Measurements from ENCODE around the gene CDC42SE2.
A peak's percentile ranks its signal among the peaks of the same experiment; 100 is the strongest.
"Not testable (repeated sequence)": the region's sequence is repeated elsewhere in the genome, so short reads cannot be mapped to it uniquely, and the experiment has no call there.

Gene CDC42SE2

GRCh38 chr5:131371835-131372234 is 108.0 kb downstream of the CDC42SE2 start:
- DNase-seq, result no peak

- no peak for DNase-seq
Observed at GRCh38 chr5:131373265-131373664, 109.4 kb downstream of the CDC42SE2 start.

- DNase-seq, result no peak
Observed at GRCh38 chr5:131375351-131375750, 111.5 kb downstream of the CDC42SE2 start.

- no peak for DNase-seq
Observed at GRCh38 chr5:131377346-131377745, 113.5 kb downstream of the CDC42SE2 start.

DNA sequence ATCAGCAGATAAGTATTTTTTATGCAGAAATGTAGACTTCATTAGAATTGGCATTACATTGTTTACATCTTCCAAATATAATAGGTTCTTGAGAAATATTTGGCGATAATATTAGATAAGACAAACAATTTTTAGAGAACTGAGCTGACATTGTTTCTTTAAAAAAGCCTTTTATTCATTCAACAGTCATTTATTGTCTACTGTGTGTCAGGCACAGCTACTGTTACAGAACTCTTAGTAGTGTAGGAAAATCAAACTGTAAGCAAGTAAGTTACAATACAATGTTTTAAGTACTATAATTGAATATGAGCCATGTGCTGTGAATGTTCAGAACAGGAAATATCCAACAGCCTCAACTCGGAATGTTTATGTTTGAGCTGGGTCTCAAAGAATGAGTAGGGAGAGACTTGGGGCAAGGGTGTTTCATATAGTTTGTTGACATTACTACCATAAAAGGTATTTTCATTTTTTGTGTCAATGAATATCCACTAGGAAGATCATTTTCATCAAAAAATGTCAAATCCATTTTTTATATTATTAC is 114.0 kb downstream of the CDC42SE2 start:
- DNase-seq, result no peak

GRCh38 chr5:131378721-131379541 is 115.1 kb downstream of the CDC42SE2 start:
- DNase-seq, result no peak

DNA sequence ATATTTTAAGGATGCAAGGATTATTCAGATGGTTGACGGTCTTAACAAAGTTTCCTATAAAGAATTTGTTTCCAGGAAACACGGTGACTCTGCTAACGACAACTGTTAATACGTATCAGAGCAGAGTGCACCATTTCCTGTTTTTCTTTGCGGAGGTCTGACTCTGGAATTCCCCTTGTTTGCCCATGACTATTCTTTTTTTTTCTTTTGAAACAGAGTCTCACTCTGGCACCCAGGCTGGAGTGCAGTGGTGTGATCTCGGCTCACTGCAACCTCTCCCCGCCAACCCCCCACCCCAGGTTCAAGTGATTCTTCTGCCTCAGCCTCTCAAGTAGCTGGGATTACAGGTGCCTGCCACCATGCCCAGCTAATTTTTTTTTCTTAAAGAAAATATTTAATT is 115.9 kb downstream of the CDC42SE2 start:
- no peak for DNase-seq

GRCh38 chr5:131380238-131380637 is 116.4 kb downstream of the CDC42SE2 start:
- not testable (repeated sequence) for DNase-seq

- no peak for DNase-seq
Observed at GRCh38 chr5:131381021-131381420, 117.2 kb downstream of the CDC42SE2 start.

GRCh38 chr5:131381777-131382176 is 117.9 kb downstream of the CDC42SE2 start:
- DNase-seq, result no peak

DNA sequence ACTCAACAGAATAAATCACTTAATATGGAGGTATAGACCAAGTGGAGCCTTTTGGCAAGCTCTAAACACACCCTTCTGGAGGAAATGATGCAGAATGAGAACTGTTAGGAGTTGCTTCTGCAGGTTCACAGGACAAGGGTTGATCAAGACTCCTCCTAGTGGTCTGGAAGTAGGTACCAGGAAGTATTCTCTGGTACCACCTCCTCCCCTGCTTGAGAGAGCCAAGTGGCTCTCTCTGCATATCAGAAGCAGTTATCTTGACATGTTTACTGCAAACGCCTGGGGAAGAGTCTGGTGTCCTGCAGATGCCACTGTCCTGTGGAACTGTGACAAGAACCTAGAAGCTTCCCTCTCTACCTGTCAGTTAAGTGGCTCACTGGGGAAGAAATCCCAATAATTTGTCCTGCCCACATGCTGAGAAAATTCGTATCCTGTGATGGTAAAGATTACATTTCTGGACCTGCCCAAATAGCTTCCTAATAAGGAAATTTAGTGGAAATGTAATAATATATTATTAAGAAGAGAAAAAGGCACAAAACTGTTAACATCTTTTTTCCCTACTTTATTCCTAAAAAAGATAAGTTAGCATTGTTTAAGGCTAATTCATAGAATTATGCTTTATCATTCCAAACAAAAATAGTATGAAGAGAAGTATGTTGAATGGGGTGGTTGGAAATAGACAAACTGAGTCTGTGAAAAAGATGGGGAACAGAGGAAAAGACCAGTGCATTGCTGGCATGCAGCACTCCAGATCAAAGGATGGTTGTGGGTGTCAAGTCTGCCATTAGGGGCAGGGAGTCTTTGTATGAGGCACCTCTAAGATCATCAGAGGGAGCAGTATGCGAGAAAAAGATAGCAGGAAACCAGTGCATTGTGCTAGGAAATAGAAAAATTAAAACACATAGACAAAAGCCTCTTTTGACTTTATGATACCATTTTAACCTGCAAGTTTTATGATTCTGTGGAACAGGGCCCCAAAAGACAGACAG is 118.8 kb downstream of the CDC42SE2 start:
- DNase-seq, result no peak

DNA sequence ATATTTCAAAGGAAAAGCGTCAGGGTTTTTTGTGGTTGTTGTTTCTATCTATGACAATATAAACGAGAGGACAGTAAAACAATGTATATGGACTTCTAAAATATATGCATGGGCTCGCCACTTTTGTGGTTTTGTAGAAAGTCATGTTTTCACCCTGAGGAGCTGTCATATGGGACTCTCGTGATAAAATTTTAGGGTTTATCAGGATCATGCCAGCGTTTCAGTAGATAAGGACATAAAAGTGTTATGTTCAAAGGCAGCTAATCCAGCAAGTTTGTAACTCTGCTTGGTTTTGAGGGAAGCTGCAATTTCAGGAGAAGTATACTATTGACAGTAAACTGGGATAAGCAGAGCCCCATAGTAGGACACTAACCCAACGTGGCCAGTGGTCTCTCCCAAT is 120.3 kb downstream of the CDC42SE2 start:
- DNase-seq, result no peak

DNA sequence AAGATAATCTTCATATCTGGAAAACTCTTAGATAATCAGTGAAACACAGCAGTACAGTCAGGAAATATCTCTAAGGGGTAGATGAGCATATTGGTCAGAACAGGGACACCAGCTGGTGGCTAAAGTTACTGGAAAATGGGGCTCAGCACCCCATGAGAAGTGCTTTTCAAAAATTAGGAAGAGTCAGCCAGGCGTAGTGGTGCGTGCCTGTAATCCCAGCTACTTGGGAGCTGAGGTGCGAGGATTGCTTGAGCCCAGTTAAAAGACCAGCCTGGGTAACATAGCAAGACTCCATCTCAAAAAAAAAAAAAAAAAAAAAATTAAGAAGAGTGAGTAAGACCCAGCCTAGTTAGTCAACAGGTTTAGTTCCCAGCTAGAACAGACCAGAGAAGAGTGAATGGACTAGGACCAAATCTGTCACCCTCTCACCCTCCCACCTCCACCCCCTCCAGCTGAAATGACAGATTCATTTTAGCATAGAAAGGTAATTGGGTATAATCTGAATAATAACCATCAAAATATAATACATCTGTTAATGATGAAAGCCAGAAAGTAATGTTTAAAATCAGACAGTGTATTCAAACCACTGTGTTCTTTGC is 120.9 kb downstream of the CDC42SE2 start:
- no peak for DNase-seq

GRCh38 chr5:131386124-131386523 is 122.3 kb downstream of the CDC42SE2 start:
- DNase-seq, result no peak

DNA sequence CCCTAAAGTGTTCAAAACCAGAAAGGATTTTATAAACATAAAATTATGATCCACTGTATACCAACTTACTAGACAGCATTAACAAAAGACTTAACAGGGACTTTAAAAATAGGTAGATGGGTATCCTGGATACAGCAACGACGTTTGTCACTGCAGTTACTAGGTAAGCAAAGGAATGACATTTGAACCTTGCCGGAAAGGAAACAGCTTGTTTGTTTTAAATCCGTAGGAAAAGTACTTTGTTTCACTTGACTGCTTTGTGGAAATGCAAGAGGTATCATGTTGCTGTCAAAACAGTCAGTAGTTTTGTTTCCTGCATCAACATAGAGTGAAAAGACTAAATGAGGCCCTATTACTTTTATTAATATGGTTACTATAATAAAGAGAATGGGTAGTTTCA is 122.9 kb downstream of the CDC42SE2 start:
- peak; percentile 73 for DNase-seq

GRCh38 chr5:131387255-131387654 is 123.4 kb downstream of the CDC42SE2 start:
- DNase-seq, result no peak

- DNase-seq, result no peak
Observed at GRCh38 chr5:131389096-131389868, 125.4 kb downstream of the CDC42SE2 start.

- no peak for DNase-seq
Observed at GRCh38 chr5:131389869-131390265, 126.0 kb downstream of the CDC42SE2 start.

DNA sequence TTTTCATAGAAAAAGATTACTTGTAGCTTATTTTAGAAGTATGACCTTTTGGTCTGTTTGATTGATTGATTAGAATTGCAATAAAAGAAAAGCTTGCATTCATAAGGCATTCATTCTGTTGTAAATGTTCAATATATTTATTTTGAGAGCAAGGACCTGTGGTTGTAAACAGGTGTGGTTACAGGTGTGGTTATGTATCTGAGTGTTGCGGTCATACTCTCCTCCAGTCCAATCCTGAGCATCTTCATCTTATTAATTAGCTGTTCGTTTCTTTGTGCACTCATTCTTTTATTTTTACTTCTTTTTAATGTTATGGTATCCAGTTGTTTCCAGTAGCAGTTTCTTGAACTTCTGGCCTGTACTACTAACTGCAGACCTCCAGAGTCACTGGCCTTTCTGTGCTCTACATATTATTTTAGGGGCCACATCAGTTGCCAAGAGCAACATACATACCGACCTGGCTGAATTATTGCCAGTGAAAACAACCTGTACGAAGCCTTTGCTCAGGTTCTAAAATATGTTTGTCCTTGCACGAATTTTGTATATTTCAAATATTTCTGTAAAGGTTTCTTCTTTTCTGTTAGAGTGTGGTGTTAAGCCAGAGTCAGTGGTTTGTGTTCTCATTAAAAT is 128.7 kb downstream of the CDC42SE2 start:
- DNase-seq, result no peak

- DNase-seq, result no peak
Observed at GRCh38 chr5:131393498-131393968, 129.7 kb downstream of the CDC42SE2 start.

DNA sequence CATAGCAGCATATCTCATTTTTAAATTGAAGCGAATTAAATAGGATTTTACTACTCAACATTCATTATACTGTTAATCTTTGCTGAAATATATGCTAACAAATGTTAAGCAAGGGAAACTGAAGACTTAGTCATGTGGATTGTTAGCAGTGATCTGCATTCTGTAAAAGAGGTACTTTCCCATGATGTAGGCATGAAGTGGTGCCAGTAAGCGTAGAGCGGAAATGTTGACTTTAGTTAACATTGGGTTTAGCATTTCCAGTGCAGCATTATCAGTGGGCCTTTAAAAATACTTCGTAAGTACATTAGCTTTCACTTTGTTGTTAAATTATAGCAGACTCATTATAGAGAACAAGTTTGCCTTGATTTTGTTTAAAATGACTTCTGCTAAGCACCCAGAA is 130.3 kb downstream of the CDC42SE2 start:
- no peak for DNase-seq

DNA sequence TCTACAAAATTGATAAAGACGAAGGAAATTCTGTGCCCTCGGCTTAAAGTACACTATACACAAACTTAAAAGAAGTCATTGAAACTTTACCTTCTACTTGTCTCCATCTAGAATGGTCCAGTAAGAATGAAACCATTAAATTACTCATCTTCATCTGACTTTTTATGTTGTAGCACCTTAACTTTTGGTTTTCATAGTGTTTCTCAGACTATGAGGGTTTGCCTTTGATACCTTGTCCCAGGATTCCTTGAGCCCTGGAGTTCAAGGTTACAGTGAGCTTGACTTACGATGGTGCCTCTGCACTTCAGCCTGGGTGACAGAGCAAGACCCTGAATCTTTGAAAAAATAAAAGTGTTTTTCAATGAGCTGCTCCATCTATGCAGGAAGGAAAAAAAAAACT is 132.2 kb downstream of the CDC42SE2 start:
- DNase-seq, result no peak
